Natural killer cell treated with Interleukin-12 subunit alpha and Interleukin-12 subunit beta and Interleukin-15 and Interleukin-18, amount 100 ng/mL, for 72 hours (primary cell): Measurements from ENCODE around the gene SLC10A7. TPM values are rescaled to one million over a fixed set of nuclear protein-coding genes. Genes with fewer than 3 reads are reported as not detected.

Experiments
- ATAC-seq, 2 donors: fragments of 150-1000 bp; cut with Tn5 transposase in 1 of 2; sonication (Bioruptor Pico), chemical (Tn5 transposase) in 1 of 2; 2 replicates each; pipeline ENCODE4 v1.10.0; 2021
- DNase-seq: peaks from one replicate; pipeline ENCODE4 v3.0.0; 2022; ENCODE audit warnings: low spot score
- H3K27ac Mint-ChIP-seq, 2 donors: 1 replicate in 1 of 2; 2 replicates in 1 of 2; pipeline ENCODE4 v1.8.0; 2022; ENCODE audit warnings: mixed read lengths in 2 of 2, mild to moderate bottlenecking in 1 of 2, moderate library complexity in 1 of 2
- H3K27me3 Mint-ChIP-seq, 2 donors: 1 replicate in 1 of 2; 2 replicates in 1 of 2; pipeline ENCODE4 v1.8.0; 2022; ENCODE audit warnings: mixed read lengths in 2 of 2
- H3K36me3 Mint-ChIP-seq: one replicate; pipeline ENCODE4 v1.8.0; 2022; ENCODE audit warnings: mixed read lengths
- H3K4me1 Mint-ChIP-seq, 2 donors: 1 replicate in 1 of 2; 2 replicates in 1 of 2; pipeline ENCODE4 v1.8.0; 2022; ENCODE audit warnings: low read depth in 2 of 2, mixed read lengths in 2 of 2, mild to moderate bottlenecking in 1 of 2
- H3K4me3 Mint-ChIP-seq: one replicate; pipeline ENCODE4 v1.8.0; 2022; ENCODE audit warnings: mixed read lengths
- H3K9me3 Mint-ChIP-seq: 2 replicates; pipeline ENCODE4 v1.8.0; 2022; ENCODE audit warnings: mixed read lengths
- total RNA-seq, 2 donors: library from RNA; stranded (reverse); gene quantifications; one replicate each; pipeline ENCODE4 v1.2.3, GENCODE V29; 2022

The SLC10A7 gene
- total RNA-seq, 2 donors from 2014 or later = 31.1 to 33.9 TPM

- DNase-seq = no peak
- no peak for ATAC-seq
- peaks cover 8% of the 10 kb centered on the region for H3K36me3 Mint-ChIP-seq
- H3K9me3 Mint-ChIP-seq = no peaks in the 10 kb centered on the region
- no peak overlapping the region for H3K4me3 Mint-ChIP-seq
- H3K27me3 Mint-ChIP-seq = no peaks in the 10 kb centered on the region
- H3K27ac Mint-ChIP-seq = no peak overlapping the region
- no peaks in the 10 kb centered on the region for H3K4me1 Mint-ChIP-seq
These were observed 261.2 kb downstream of the SLC10A7 start for GRCh38 chr4:146260521-146260920.

- no peaks in the 10 kb centered on the region for H3K9me3 Mint-ChIP-seq
- peaks cover 8% of the 10 kb centered on the region for H3K36me3 Mint-ChIP-seq
- no peak overlapping the region for H3K4me3 Mint-ChIP-seq
- no peaks in the 10 kb centered on the region for H3K27me3 Mint-ChIP-seq
- no peak for DNase-seq
- ATAC-seq = no peak
- no peak overlapping the region for H3K27ac Mint-ChIP-seq
- H3K4me1 Mint-ChIP-seq = no peaks in the 10 kb centered on the region
These were observed 264.2 kb downstream of the SLC10A7 start for GRCh38 chr4:146257511-146257910.

- ATAC-seq (no peak), DNase-seq (no peak)
- no peaks in the 10 kb centered on the region for H3K4me1 Mint-ChIP-seq
- no peaks in the 10 kb centered on the region for H3K9me3 Mint-ChIP-seq
- no peak overlapping the region for H3K4me3 Mint-ChIP-seq
- peaks cover 8% of the 10 kb centered on the region for H3K36me3 Mint-ChIP-seq
- no peaks in the 10 kb centered on the region for H3K27me3 Mint-ChIP-seq
- no peak overlapping the region for H3K27ac Mint-ChIP-seq
These were observed 265.4 kb downstream of the SLC10A7 start for GRCh38 chr4:146256328-146256727.

GRCh38 chr4:146255874-146256273 is 265.9 kb downstream of the SLC10A7 start:
- Mint-ChIP-seq H3K27me3 (no peaks in the 10 kb centered on the region), H3K4me3 (no peak overlapping the region), H3K9me3 (no peaks in the 10 kb centered on the region), H3K27ac (no peak overlapping the region), H3K4me1 (no peaks in the 10 kb centered on the region), H3K36me3 (peaks cover 8% of the 10 kb centered on the region)
- DNase-seq = no peak
- no peak for ATAC-seq

GRCh38 chr4:146255463-146255862 is 266.3 kb downstream of the SLC10A7 start:
- ATAC-seq (no peak), DNase-seq (no peak)
- H3K9me3 Mint-ChIP-seq = no peaks in the 10 kb centered on the region
- peaks cover 8% of the 10 kb centered on the region for H3K36me3 Mint-ChIP-seq
- no peak overlapping the region for H3K4me3 Mint-ChIP-seq
- no peaks in the 10 kb centered on the region for H3K4me1 Mint-ChIP-seq
- H3K27me3 Mint-ChIP-seq = no peaks in the 10 kb centered on the region
- no peak overlapping the region for H3K27ac Mint-ChIP-seq

- H3K27ac Mint-ChIP-seq = no peak overlapping the region
- H3K27me3 Mint-ChIP-seq = no peaks in the 10 kb centered on the region
- no peaks in the 10 kb centered on the region for H3K4me1 Mint-ChIP-seq
- H3K4me3 Mint-ChIP-seq = no peak overlapping the region
- no peak for DNase-seq
- H3K36me3 Mint-ChIP-seq = peaks cover 4% of the 10 kb centered on the region
- H3K9me3 Mint-ChIP-seq = no peaks in the 10 kb centered on the region
- no peak for ATAC-seq
These were observed 268.6 kb downstream of the SLC10A7 start for GRCh38 chr4:146252969-146253611.

GRCh38 chr4:146247356-146247755 is 274.4 kb downstream of the SLC10A7 start:
- Mint-ChIP-seq H3K27me3 (no peaks in the 10 kb centered on the region), H3K36me3 (no peaks in the 10 kb centered on the region), H3K9me3 (no peaks in the 10 kb centered on the region), H3K4me3 (no peak overlapping the region), H3K27ac (no peak overlapping the region), H3K4me1 (peaks cover 0 to 3% of the 10 kb centered on the region in 2 donors)
- DNase-seq = no peak
- ATAC-seq = no peak

- no peak overlapping the region for H3K4me3 Mint-ChIP-seq
- no peak for ATAC-seq
These were observed 275.4 kb downstream of the SLC10A7 start for GRCh38 chr4:146246381-146246780.

GRCh38 chr4:146245850-146246249 is 275.9 kb downstream of the SLC10A7 start:
- Mint-ChIP-seq H3K27me3 (peaks cover 0 to 3% of the 10 kb centered on the region in 2 donors), H3K36me3 (no peaks in the 10 kb centered on the region), H3K9me3 (no peaks in the 10 kb centered on the region), H3K4me3 (no peak overlapping the region), H3K27ac (no peak overlapping the region), H3K4me1 (peaks cover 0 to 6% of the 10 kb centered on the region in 2 donors)
- DNase-seq (no peak), ATAC-seq (no peak)

More at GRCh38 chr4:146246381-146246780, 275.4 kb downstream of the SLC10A7 start:
- Mint-ChIP-seq H3K4me1 (peaks cover 0 to 6% of the 10 kb centered on the region in 2 donors), H3K36me3 (no peaks in the 10 kb centered on the region), H3K27me3 (peaks cover 0 to 3% of the 10 kb centered on the region in 2 donors), H3K27ac (no peak overlapping the region), H3K9me3 (no peaks in the 10 kb centered on the region)
- no peak for DNase-seq

GRCh38 chr4:146245246-146245645 is 276.5 kb downstream of the SLC10A7 start:
- Mint-ChIP-seq H3K27me3 (peaks cover 0 to 3% of the 10 kb centered on the region in 2 donors), H3K4me1 (peaks cover 0 to 6% of the 10 kb centered on the region in 2 donors), H3K4me3 (no peak overlapping the region), H3K27ac (no peak overlapping the region), H3K9me3 (no peaks in the 10 kb centered on the region), H3K36me3 (no peaks in the 10 kb centered on the region)
- DNase-seq (no peak), ATAC-seq (peak in 1 of 2 donors; percentile 11)

GRCh38 chr4:146244496-146244895 is 277.2 kb downstream of the SLC10A7 start:
- peaks cover 0 to 3% of the 10 kb centered on the region in 2 donors for H3K27me3 Mint-ChIP-seq
- H3K27ac Mint-ChIP-seq = no peak overlapping the region
- H3K4me3 Mint-ChIP-seq = no peak overlapping the region
- H3K9me3 Mint-ChIP-seq = no peaks in the 10 kb centered on the region
- ATAC-seq (no peak), DNase-seq (no peak)
- no peaks in the 10 kb centered on the region for H3K36me3 Mint-ChIP-seq
- peaks cover 0 to 6% of the 10 kb centered on the region in 2 donors for H3K4me1 Mint-ChIP-seq

- peaks cover 0 to 3% of the 10 kb centered on the region in 2 donors for H3K27me3 Mint-ChIP-seq
- H3K4me1 Mint-ChIP-seq = peaks cover 0 to 6% of the 10 kb centered on the region in 2 donors
- no peaks in the 10 kb centered on the region for H3K9me3 Mint-ChIP-seq
- no peak overlapping the region for H3K27ac Mint-ChIP-seq
- DNase-seq (no peak), ATAC-seq (no peak)
- no peak overlapping the region for H3K4me3 Mint-ChIP-seq
- H3K36me3 Mint-ChIP-seq = no peaks in the 10 kb centered on the region
These were observed 277.9 kb downstream of the SLC10A7 start for GRCh38 chr4:146243883-146244277.

- Mint-ChIP-seq H3K27me3 (peaks cover 0 to 3% of the 10 kb centered on the region in 2 donors), H3K27ac (no peak overlapping the region), H3K36me3 (no peaks in the 10 kb centered on the region), H3K4me3 (peak overlapping the region; percentile 34), H3K4me1 (peaks cover 0 to 6% of the 10 kb centered on the region in 2 donors), H3K9me3 (no peaks in the 10 kb centered on the region)
- DNase-seq (no peak), ATAC-seq (peak; percentile 63 to 67)
These were observed 278.4 kb downstream of the SLC10A7 start for GRCh38 chr4:146243141-146243882.

- Mint-ChIP-seq H3K4me1 (peaks cover 0 to 4% of the 10 kb centered on the region in 2 donors), H3K27me3 (peaks cover 8 to 12% of the 10 kb centered on the region in 2 donors)
These were observed 283.6 kb downstream of the SLC10A7 start for GRCh38 chr4:146238107-146238506.

More at GRCh38 chr4:146238107-146238506, 283.6 kb downstream of the SLC10A7 start:
- no peak overlapping the region for H3K4me3 Mint-ChIP-seq
- no peaks in the 10 kb centered on the region for H3K36me3 Mint-ChIP-seq
- ATAC-seq = no peak
- no peak overlapping the region for H3K27ac Mint-ChIP-seq
- no peaks in the 10 kb centered on the region for H3K9me3 Mint-ChIP-seq
- DNase-seq = no peak
